Left ventricle myocardium inferior (tissue), 1 donor: ENCODE data around the gene LRP4. TPM values are rescaled to one million over a fixed set of nuclear protein-coding genes. Genes with fewer than 3 reads are reported as not detected.

Experiments
- DNase-seq: peaks from one replicate; pipeline ENCODE4 v3.0.0-alpha.2; 2020
- H3K27ac ChIP-seq: fragments of 200-600 bp; replicated peaks from 2 replicates; pipeline ENCODE4 v1.8.0; 2021
- H3K27me3 ChIP-seq: fragments of 200-600 bp; 2 replicates; pipeline ENCODE4 v1.8.0; 2021; ENCODE audit warnings: low read depth
- H3K36me3 ChIP-seq: fragments of 200-600 bp; 2 replicates; pipeline ENCODE4 v1.8.0; 2021
- H3K4me1 ChIP-seq: fragments of 200-600 bp; 2 replicates; pipeline ENCODE4 v1.8.0; 2021
- H3K4me3 ChIP-seq: fragments of 200-600 bp; 2 replicates; pipeline ENCODE4 v1.8.0; 2021; ENCODE audit warnings: mild to moderate bottlenecking, moderate library complexity
- H3K9me3 ChIP-seq: fragments of 200-600 bp; replicated peaks from 2 replicates; pipeline ENCODE4 v1.8.0; 2021
- intact Hi-C: fragments of 100-400 bp; cut with micrococcal nuclease; formaldehyde crosslinking; loops from one replicate; pipeline ENCODE4 v1.11.0; 2022
- total RNA-seq: library from RNA; stranded (reverse); fragmentation: NEBNext Ultra II Directional; extraction: Animal tissue kit (Norgen Biotek cat#: 25700); gene quantifications from one replicate; pipeline ENCODE4 v1.2.1, GENCODE V29; 2021
- TF ChIP-seq, protein P1 (sequence below): fragments of 200-600 bp; IDR thresholded peaks from 2 replicates; pipeline ENCODE4 v1.8.0; 2021; ENCODE audit warnings: antibody characterized with exemption, mild to moderate bottlenecking, borderline replicate concordance
- donor health status: DM: no; HTN: yes; CAD: no; lungs with severe emphysema.

Gene LRP4
- total RNA-seq, 1 donor from 2014 or later = 22.0 TPM

DNA sequence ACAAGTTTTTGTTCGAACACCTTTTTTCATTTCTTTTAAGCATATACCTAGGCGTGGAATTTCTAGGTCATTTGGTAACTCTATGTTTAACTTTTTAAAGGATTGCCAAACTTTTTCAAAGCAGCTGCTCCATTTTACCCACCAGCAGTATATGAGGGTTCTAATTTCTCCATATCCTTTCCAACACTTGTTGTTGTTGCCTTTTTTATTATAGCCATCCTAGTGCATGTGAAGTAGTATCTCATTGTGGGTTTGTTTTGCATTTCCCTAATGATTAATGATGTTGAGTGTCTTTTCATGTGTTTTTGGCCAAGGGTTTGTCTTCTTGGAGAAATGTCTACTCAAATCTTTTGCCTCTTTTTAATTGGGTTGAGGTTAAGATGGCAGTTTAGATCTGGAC, 42.7 kb upstream of the LRP4 start:
- no peaks in the 10 kb centered on the region for H3K27me3 ChIP-seq
- H3K4me3 ChIP-seq = no peak overlapping the region
- TF ChIP-seq, protein P1, sequence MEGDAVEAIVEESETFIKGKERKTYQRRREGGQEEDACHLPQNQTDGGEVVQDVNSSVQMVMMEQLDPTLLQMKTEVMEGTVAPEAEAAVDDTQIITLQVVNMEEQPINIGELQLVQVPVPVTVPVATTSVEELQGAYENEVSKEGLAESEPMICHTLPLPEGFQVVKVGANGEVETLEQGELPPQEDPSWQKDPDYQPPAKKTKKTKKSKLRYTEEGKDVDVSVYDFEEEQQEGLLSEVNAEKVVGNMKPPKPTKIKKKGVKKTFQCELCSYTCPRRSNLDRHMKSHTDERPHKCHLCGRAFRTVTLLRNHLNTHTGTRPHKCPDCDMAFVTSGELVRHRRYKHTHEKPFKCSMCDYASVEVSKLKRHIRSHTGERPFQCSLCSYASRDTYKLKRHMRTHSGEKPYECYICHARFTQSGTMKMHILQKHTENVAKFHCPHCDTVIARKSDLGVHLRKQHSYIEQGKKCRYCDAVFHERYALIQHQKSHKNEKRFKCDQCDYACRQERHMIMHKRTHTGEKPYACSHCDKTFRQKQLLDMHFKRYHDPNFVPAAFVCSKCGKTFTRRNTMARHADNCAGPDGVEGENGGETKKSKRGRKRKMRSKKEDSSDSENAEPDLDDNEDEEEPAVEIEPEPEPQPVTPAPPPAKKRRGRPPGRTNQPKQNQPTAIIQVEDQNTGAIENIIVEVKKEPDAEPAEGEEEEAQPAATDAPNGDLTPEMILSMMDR = no peak
- DNase-seq = no peak
- no peaks in the 10 kb centered on the region for H3K4me1 ChIP-seq
- H3K36me3 ChIP-seq = peaks cover 4% of the 10 kb centered on the region
- H3K9me3 ChIP-seq = peaks cover 15% of the 10 kb centered on the region
- H3K27ac ChIP-seq = no peak overlapping the region
- intact Hi-C loops = no loop called here

DNA sequence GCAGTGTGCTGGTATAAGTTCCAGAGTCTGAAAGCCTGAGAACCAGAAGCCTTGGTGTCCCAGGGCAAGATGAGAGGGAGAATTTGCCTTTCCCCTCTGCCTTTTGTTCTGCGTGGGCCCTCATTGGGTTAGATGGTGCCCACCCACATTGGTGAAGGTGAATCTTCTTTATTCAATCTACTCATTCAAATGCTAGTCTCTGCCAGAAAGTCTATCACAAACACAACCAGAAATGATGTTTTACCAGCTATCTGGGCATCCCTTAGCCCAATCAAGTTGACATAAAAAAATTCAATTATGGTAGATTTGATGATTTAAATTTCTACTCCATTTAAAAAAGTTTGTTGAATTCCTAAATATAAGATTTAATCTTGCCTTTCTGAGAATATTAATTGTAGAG, 40.4 kb upstream of the LRP4 start:
- Histone ChIP-seq H3K9me3 (peaks cover 15% of the 10 kb centered on the region), H3K27ac (no peak overlapping the region), H3K36me3 (peaks cover 4% of the 10 kb centered on the region), H3K4me1 (no peaks in the 10 kb centered on the region), H3K4me3 (no peak overlapping the region), H3K27me3 (no peaks in the 10 kb centered on the region)
- no peak for DNase-seq
- intact Hi-C loops = no loop called here
- TF ChIP-seq, protein P1 = no peak

DNA sequence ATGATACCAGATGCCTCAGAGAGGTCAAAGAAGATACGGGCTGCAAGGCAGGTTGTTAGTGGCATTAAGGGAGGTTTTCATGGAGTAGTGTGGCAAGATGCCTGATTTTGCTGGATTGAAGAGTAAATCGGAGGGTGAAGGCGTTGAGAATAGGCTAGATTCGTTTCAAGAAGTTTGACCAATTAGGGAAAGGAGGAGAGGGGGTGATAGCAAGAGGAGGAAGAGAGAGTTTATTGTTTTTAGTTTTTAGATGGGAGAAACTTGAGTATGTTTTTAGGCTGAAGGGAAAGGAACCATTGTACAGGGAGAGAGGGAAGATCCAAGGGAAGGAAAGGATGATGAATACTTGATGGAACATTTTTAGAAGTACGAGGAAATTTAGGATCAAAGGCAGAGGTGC, 34.7 kb upstream of the LRP4 start:
- H3K9me3 ChIP-seq = no peaks in the 10 kb centered on the region
- TF ChIP-seq, protein P1 = no peak
- H3K27me3 ChIP-seq = no peaks in the 10 kb centered on the region
- H3K4me1 ChIP-seq = no peaks in the 10 kb centered on the region
- no peaks in the 10 kb centered on the region for H3K36me3 ChIP-seq
- H3K27ac ChIP-seq = no peak overlapping the region
- intact Hi-C loops = no loop called here
- no peak overlapping the region for H3K4me3 ChIP-seq
- DNase-seq = no peak

DNA sequence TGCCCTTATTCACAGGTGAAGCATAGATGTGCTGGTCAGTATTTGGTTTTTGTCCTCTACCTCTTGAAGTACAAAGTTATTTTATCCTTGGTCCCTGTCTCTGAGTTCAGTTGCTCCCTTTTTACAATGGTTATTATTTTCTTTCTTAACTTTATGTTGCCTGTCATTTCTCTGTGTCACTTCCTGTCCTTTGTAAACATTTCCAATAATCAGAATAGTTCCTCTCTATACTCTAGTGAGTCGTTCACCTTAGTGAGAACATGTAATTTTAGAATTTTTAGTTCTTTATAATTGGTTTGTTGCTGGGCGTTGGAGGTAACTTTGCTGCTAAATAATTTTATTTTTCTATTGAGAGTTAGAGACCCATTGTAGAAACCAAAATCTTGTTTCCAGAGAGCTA, 34.2 kb upstream of the LRP4 start:
- TF ChIP-seq, protein P1 = no peak
- Histone ChIP-seq H3K4me1 (no peaks in the 10 kb centered on the region), H3K36me3 (no peaks in the 10 kb centered on the region), H3K27ac (no peak overlapping the region), H3K4me3 (no peak overlapping the region), H3K27me3 (no peaks in the 10 kb centered on the region), H3K9me3 (no peaks in the 10 kb centered on the region)
- intact Hi-C loops = no loop called here
- DNase-seq = no peak

DNA sequence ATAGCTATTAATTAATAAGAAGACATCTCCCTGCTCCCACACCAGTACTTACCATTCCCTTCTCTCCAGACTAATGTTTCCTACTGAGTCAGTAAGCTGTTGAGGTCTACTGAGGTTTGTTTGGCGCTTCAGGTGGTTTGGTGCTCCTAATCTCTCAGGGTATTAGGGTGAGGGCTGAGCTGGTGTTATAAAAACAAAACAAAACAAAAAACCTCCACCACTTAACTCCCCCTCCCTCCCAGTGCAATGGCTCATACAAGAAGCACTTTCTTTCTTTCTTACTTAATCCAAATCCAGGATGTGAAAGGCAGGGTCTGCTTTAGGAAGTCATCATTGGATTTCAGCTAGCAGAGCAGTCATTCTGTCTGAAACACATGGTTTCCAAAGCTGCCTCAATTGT, 33.5 kb upstream of the LRP4 start:
- Histone ChIP-seq H3K27me3 (no peaks in the 10 kb centered on the region), H3K9me3 (no peaks in the 10 kb centered on the region), H3K4me3 (no peak overlapping the region), H3K27ac (no peak overlapping the region), H3K36me3 (no peaks in the 10 kb centered on the region), H3K4me1 (no peaks in the 10 kb centered on the region)
- no peak for DNase-seq
- intact Hi-C loops = no loop called here
- TF ChIP-seq, protein P1 = no peak

DNA sequence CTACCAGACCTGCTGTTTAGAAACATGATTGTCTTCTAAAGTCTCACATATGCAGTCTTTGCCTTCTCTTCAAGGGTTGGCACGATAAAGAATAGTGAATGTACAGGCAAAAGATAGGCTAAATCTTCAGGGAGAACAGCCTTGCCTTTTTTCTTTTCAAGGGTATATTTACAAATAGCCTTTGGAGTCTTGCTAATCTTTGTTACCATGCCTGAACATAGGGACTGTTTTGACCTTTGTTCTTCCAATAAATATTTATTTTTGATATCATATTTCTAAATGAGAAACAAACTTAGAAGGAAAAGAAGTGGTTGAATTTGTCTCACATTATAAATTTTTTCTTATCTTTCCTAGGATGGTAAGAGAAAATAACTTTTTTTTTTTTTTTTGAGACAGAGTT, 30.9 kb upstream of the LRP4 start:
- no peaks in the 10 kb centered on the region for H3K4me1 ChIP-seq
- H3K9me3 ChIP-seq = no peaks in the 10 kb centered on the region
- TF ChIP-seq, protein P1 = no peak
- no peak for DNase-seq
- H3K27ac ChIP-seq = no peak overlapping the region
- H3K4me3 ChIP-seq = no peak overlapping the region
- H3K27me3 ChIP-seq = no peaks in the 10 kb centered on the region
- no peaks in the 10 kb centered on the region for H3K36me3 ChIP-seq
- intact Hi-C loops = no loop called here
